ENCODE measurements around the gene LARGE1. TPM values are rescaled to one million over a fixed set of nuclear protein-coding genes. Genes with fewer than 3 reads are reported as not detected.

Gene LARGE1
- total RNA-seq, 2 donors from 2014 or later = 48.7 to 94.4 TPM

- intact Hi-C loops (cut with DNase I) = no loop called here
These were observed 154.2 kb downstream of the LARGE1 start for GRCh38 chr22:33766091-33766490.

GRCh38 chr22:33758961-33759360, 161.3 kb downstream of the LARGE1 start:
- DNase-seq (ENCODE audit: low spot score) = no peak
- intact Hi-C loops (cut with DNase I) = no loop called here

More at GRCh38 chr22:33766091-33766490, 154.2 kb downstream of the LARGE1 start:
- DNase-seq (ENCODE audit: low spot score) = no peak

DNA sequence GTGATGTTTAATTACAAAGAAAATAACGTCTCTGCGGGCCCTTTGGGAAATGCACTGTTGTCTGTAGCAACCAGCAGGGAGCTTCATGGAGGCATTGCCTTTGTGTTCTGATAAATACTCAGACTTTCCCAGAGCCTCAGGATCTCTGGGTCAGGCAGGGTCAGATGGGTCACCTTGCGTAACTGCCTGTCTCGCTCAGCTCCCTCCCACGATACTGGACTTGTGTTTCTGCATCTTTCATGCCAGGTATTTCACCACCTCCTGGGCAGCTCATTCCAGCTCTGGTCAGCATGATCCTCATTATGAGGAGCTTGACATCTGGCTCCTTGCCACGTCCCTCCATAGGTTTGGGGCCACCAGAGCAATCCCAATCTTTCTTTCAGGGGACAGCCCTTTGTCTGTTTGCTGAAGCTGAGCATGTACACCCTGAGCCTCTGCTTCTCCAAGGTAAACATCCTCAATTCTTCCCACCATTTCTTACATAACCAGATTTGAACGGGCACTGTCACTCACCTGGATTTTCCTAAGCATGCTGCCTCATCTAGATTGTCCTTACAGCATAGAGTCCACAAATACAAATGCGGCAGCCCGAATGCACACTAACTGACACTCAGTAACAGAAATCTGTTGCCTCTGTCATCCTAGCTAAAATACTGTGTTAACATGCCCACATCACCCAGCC, 162.3 kb downstream of the LARGE1 start:
- DNase-seq (ENCODE audit: low spot score) = no peak
- intact Hi-C loops (cut with DNase I) = no loop called here

GRCh38 chr22:33757041-33757801, 163.1 kb downstream of the LARGE1 start:
- intact Hi-C loops (cut with DNase I) = no loop called here
- DNase-seq (ENCODE audit: low spot score) = no peak

GRCh38 chr22:33756508-33756949, 163.7 kb downstream of the LARGE1 start:
- no peak for DNase-seq (ENCODE audit: low spot score)
- intact Hi-C loops (cut with DNase I) = no loop called here

- no peak for DNase-seq (ENCODE audit: low spot score)
- intact Hi-C loops (cut with DNase I) = no loop called here
These were observed 171.6 kb downstream of the LARGE1 start for GRCh38 chr22:33748714-33749113.

- DNase-seq (ENCODE audit: low spot score) = no peak
- intact Hi-C loops (cut with DNase I) = no loop called here
These were observed 172.6 kb downstream of the LARGE1 start for GRCh38 chr22:33747576-33748180.

GRCh38 chr22:33747029-33747428, 173.2 kb downstream of the LARGE1 start:
- intact Hi-C loops (cut with DNase I) = no loop called here
- DNase-seq (ENCODE audit: low spot score) = no peak

GRCh38 chr22:33746501-33746928, 173.8 kb downstream of the LARGE1 start:
- intact Hi-C loops (cut with DNase I) = no loop called here
- no peak for DNase-seq (ENCODE audit: low spot score)

- intact Hi-C loops (cut with DNase I) = no loop called here
- DNase-seq (ENCODE audit: low spot score) = no peak
These were observed 174.8 kb downstream of the LARGE1 start for GRCh38 chr22:33745501-33745900.

DNA sequence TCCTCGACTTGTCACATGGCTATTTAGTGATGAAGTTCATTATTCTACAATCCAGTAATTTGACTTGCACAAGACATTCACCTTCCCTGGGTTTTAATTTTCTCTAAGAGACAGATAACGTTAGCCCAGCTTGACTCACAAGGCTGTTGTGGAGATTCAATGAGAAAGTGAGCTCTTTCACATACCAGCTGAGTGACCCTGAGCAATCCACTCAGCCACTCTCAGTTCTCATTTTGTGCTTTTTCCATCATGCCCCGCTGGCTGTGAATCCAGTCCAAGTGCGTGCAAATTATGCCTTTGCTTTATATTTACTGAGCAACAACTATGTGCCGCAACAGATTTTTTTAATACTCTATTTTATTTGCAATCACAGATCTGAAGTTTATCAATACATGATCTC, 176.5 kb downstream of the LARGE1 start:
- DNase-seq (ENCODE audit: low spot score) = no peak
- intact Hi-C loops (cut with DNase I) = no loop called here

- intact Hi-C loops (cut with DNase I) = no loop called here
These were observed 179.3 kb downstream of the LARGE1 start for GRCh38 chr22:33741025-33741424.

GRCh38 chr22:33739516-33739915, 180.8 kb downstream of the LARGE1 start:
- intact Hi-C loops (cut with DNase I) = no loop called here
- DNase-seq (ENCODE audit: low spot score) = no peak

More at GRCh38 chr22:33741025-33741424, 179.3 kb downstream of the LARGE1 start:
- DNase-seq (ENCODE audit: low spot score) = no peak

DNA sequence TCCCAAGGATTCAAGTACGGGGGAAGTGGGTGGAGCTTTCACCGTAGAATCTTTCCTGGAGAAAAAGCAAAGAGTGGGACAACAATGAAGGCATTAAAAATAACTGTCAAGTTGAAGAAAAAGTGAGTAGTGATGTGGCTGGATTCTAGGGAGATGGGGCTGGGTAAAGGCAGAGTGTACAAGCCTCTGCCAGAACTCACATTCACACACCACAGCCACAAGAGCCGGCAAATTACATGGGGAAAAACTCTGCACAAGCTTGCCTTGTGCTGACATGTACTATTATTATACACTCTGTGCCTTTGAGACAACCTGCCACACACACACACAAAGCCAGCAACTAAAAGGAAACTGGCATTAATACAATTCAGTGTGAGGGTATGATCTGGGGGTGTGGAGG, 182.6 kb downstream of the LARGE1 start:
- intact Hi-C loops (cut with DNase I) = no loop called here
- DNase-seq (ENCODE audit: low spot score) = no peak

GRCh38 chr22:33735978-33736377, 184.3 kb downstream of the LARGE1 start:
- no peak for DNase-seq (ENCODE audit: low spot score)
- intact Hi-C loops (cut with DNase I) = no loop called here

DNA sequence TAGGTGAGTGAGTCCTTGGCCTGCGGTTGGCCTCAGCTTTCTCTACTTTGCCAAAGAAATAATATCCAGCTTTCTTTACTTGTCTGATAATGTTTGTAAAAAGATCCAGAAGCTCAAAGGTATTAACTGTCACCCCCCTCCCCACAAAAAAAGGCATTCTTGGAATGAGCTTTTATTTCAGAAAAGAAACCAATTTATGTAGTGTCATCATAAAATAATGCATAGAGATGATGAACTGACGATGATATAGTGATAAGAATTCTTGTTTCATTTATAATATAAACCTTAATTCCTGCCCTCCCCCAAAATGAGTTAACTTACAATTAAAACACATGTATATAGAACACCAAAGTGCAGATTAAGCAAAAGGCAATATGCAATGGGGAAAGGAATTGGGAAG, 191.4 kb downstream of the LARGE1 start:
- intact Hi-C loops (cut with DNase I) = no loop called here
- DNase-seq (ENCODE audit: low spot score) = no peak

DNA sequence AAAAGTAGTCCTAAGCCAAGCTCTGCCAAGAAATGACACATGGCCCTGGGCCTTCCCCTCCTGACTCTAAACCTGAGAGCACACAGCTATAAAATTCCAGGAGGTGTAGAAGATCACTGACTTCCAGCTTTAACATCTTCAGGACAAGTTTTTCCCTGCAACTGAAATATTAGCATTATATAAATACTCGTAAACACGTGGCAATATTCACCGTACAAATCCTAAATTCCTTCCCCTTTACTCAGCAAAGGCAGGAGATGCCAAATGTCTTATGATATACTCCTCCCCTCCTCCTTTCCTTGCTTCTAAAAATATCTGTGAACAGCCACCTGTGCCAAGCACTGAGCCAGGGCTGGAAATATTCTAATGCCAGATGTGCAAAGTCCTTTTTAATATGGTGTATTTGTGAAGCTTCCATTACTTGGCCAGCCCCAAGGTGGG, 194.0 kb downstream of the LARGE1 start:
- DNase-seq (ENCODE audit: low spot score) = no peak

DNA sequence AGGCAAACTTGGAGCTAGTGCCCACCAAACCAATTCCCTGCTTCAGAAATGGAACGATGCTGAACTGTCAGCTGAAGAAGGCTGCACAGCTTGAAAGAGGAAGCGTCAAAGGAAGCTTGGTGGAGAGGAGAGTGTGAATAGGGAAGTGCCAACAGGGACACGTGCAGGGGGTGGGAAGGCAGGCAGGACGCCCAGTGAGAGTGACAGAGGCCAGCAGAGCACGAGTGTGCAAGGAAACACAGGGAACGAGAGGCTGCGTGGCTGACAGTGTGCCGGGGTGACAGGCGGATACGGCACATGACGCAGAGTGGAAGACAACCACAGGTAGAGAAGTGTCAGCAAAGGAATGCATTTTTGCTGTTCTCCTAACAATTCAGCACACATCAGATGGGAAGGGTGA, 196.4 kb downstream of the LARGE1 start:
- no peak for DNase-seq (ENCODE audit: low spot score)
- intact Hi-C loops (cut with DNase I) = no loop called here

More for the DNA sequence above, 194.0 kb downstream of the LARGE1 start:
- intact Hi-C loops (cut with DNase I) = no loop called here

DNA sequence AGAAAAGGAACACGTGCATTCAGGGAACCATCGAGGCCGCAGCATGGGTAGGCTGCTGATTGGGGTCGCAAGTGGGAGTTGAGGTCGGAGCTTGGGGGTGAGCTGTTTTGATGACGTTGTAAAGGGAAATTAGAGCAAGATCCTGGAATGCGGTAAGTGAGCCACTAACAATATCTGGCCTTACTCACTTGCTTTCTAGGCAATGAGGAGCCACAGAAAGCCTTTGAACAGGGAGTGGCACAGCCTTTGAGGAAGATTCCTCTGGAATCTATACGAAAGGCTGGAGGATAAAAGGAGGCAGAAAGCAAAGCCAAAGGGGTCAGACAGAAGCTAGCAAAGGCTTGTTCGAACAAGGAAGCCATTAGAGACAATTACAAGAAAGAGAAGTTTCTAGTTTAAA, 197.5 kb downstream of the LARGE1 start:
- intact Hi-C loops (cut with DNase I) = no loop called here
- no peak for DNase-seq (ENCODE audit: low spot score)

GRCh38 chr22:33720166-33720878, 200.0 kb downstream of the LARGE1 start:
- intact Hi-C loops (cut with DNase I) = no loop called here
- no peak for DNase-seq (ENCODE audit: low spot score)
